ENCODE measurements around the gene EDAR. TPM values are rescaled to one million over a fixed set of nuclear protein-coding genes. Genes with fewer than 3 reads are reported as not detected.

The EDAR gene
- total and polyA plus RNA-seq, 2 of the 4 experiments (the other 2 are of a cell fraction): not detected

DNA sequence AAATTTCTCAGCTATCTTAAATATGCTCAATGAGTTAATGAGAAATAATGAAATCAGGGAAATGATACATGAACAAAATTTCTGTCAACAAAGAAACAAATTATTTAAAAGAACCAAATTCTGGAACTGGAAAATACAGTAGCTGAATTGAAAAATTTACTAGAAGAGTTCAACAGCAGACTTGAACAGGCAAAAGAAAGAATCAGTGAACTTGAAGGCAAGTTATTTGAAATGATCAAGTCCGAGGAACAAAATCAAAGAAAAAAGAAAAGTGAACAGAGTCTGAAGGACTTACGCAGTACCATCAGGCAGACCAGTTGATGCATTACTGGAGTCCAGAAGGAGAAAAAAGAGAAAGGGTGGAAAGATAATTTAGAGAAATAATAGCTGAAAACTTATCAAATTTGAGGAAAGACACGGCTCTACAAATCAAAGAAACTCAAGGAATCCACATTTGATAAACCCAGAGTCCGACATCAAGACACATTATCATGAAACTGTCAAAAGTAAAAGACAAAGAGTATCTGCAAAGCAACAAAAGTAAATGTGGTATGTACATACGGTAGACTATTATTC, 118.9 kb downstream of the EDAR start:
- no peak for DNase-seq
- in situ Hi-C loops (cut with MboI; ENCODE audit: low sequenced_read_pairs): no loop called here
- no CpG with 5 or more reads among the region's 5 CpGs for WGBS, 2 experiments (ENCODE audit: extremely low coverage in 2 of 2, insufficient read length in 1 of 2)
- Histone ChIP-seq H2AK5ac (ENCODE audit: low read depth, low read length) (no peak overlapping the region), H4K91ac (ENCODE audit: insufficient read depth, low read depth, low read length) (no peak overlapping the region), H2BK120ac (ENCODE audit: low read depth, low read length) (no peak overlapping the region), H3K14ac (replicated peaks; ENCODE audit: low read depth, low read length) (no peak overlapping the region), H4K8ac (ENCODE audit: low read depth in 2 of 2, low read length in 2 of 2) (no peak overlapping the region), H3K4ac (ENCODE audit: low read depth, low read length) (no peak overlapping the region), H3K27me3 (ENCODE audit: control insufficient read depth, insufficient read depth, low read length) (no peaks in the 10 kb centered on the region), H3K18ac (ENCODE audit: low read depth, low read length) (no peak overlapping the region), H2AK9ac (replicated peaks; ENCODE audit: low read depth, low read length, poor library complexity) (no peak overlapping the region), H2BK15ac (ENCODE audit: low read depth, low read length) (no peak overlapping the region), H3K4me3 (ENCODE audit: insufficient read depth, low read depth, low read length) (no peak overlapping the region), H2BK5ac (ENCODE audit: low read depth, low read length, poor library complexity, severe bottlenecking) (no peak overlapping the region), H3K9me3 (ENCODE audit: control insufficient read depth, insufficient read depth, low read length) (peaks cover 5% of the 10 kb centered on the region), H4K5ac (ENCODE audit: low read depth, low read length) (no peak overlapping the region), H3K9ac (ENCODE audit: low read depth, low read length) (no peak overlapping the region), H3K23ac (ENCODE audit: low read depth, low read length) (no peak overlapping the region), H3K56ac (ENCODE audit: extremely low read depth, insufficient read depth, low read length) (no peak overlapping the region), H3K4me2 (ENCODE audit: low read depth, low read length) (no peak overlapping the region), H4K20me1 (ENCODE audit: insufficient read depth, low read length) (no peaks in the 10 kb centered on the region), H3K79me1 (ENCODE audit: low read depth in 1 of 2, low read length in 2 of 2) (no peaks in the 10 kb centered on the region), H3K27ac (ENCODE audit: insufficient read depth, low read length) (no peak overlapping the region), H3K36me3 (ENCODE audit: control insufficient read depth, insufficient read depth, low read length) (peaks cover 5% of the 10 kb centered on the region), H3K4me1 (ENCODE audit: control insufficient read depth, insufficient read depth, low read length) (no peaks in the 10 kb centered on the region), H2AFZ (replicated peaks; ENCODE audit: low read length, poor library complexity) (no peak overlapping the region), H2BK20ac (ENCODE audit: low read depth, low read length) (no peak overlapping the region), H3K9me1 (ENCODE audit: insufficient read depth, low read length) (no peaks in the 10 kb centered on the region)
- no peak for ATAC-seq (ENCODE audit: low read depth)
- CTCF ChIA-PET: no interaction called here
- no peak for TF ChIP-seq SMC3 (IDR thresholded peaks at IDR 0.05; ENCODE audit: low read depth, low read length)
- TF ChIP-seq, protein P1, sequence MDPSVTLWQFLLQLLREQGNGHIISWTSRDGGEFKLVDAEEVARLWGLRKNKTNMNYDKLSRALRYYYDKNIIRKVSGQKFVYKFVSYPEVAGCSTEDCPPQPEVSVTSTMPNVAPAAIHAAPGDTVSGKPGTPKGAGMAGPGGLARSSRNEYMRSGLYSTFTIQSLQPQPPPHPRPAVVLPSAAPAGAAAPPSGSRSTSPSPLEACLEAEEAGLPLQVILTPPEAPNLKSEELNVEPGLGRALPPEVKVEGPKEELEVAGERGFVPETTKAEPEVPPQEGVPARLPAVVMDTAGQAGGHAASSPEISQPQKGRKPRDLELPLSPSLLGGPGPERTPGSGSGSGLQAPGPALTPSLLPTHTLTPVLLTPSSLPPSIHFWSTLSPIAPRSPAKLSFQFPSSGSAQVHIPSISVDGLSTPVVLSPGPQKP (IDR thresholded peaks at IDR 0.05; ENCODE audit: borderline replicate concordance, low read depth, low read length): no peak
- no peak for TF ChIP-seq POLR2A (IDR thresholded peaks at IDR 0.05; ENCODE audit: low read depth, low read length)
- TF ChIP-seq RCOR1 (IDR thresholded peaks at IDR 0.05; ENCODE audit: insufficient replicate concordance, low read length): no peak
- TF ChIP-seq CEBPB (IDR thresholded peaks at IDR 0.05; ENCODE audit: low read depth, low read length): no peak
- TF ChIP-seq MXI1 (IDR thresholded peaks at IDR 0.05; ENCODE audit: borderline replicate concordance, low read depth, low read length): no peak
- no peak for TF ChIP-seq FOS (IDR thresholded peaks at IDR 0.05; ENCODE audit: low read depth, low read length)
- no peak for TF ChIP-seq BHLHE40 (IDR thresholded peaks at IDR 0.05; ENCODE audit: low read depth, low read length)
- no TSS peak for BruUV-seq (replicated peaks)
- dilution Hi-C loops (cut with HindIII; ENCODE audit: low sequenced_read_pairs, unreplicated experiment): no loop called here
- POLR2A ChIA-PET (ENCODE audit: unreplicated experiment): no interaction called here
- intact Hi-C loops (cut with micrococcal nuclease): loop anchor here (5.0 kb wide), 1 partner anchor 52 kb away; no protein-coding TSS in a partner anchor

Measured in IMR-90 (cell line).